IPS-15b (cell line): ENCODE measurements around the gene TCN2.

ENCODE experiments used
- H3K27me3 ChIP-seq: one replicate; pipeline ENCODE4 v1.6.1; 2013; ENCODE audit warnings: low read length; ENCODE audit not compliant: control insufficient read depth, insufficient read depth
- H3K36me3 ChIP-seq: one replicate; pipeline ENCODE4 v1.6.1; 2013; ENCODE audit warnings: low read length; ENCODE audit not compliant: control insufficient read depth, insufficient read depth
- H3K4me1 ChIP-seq: one replicate; pipeline ENCODE4 v1.6.1; 2013; ENCODE audit warnings: mild to moderate bottlenecking, low read length; ENCODE audit not compliant: control insufficient read depth, insufficient read depth
- H3K4me3 ChIP-seq: one replicate; pipeline ENCODE4 v1.5.1; 2013; ENCODE audit warnings: low read depth, low read length
- H3K9ac ChIP-seq: one replicate; pipeline ENCODE4 v1.6.1; 2013; ENCODE audit warnings: low read depth, mild to moderate bottlenecking, low read length
- H3K9me3 ChIP-seq: one replicate; pipeline ENCODE4 v1.6.1; 2013; ENCODE audit warnings: mild to moderate bottlenecking, low read length; ENCODE audit not compliant: control insufficient read depth, insufficient read depth

Gene TCN2

GRCh38 chr22:30568137-30568805, 38.7 kb upstream of the TCN2 start:
- no peaks in the 10 kb centered on the region for H3K4me1 ChIP-seq
- H3K9me3 ChIP-seq = no peaks in the 10 kb centered on the region
- no peak overlapping the region for H3K4me3 ChIP-seq
- no peaks in the 10 kb centered on the region for H3K36me3 ChIP-seq
- H3K9ac ChIP-seq = no peak overlapping the region
- H3K27me3 ChIP-seq = no peaks in the 10 kb centered on the region

- H3K9ac ChIP-seq = no peak overlapping the region
- H3K27me3 ChIP-seq = no peaks in the 10 kb centered on the region
- H3K4me1 ChIP-seq = no peaks in the 10 kb centered on the region
- no peaks in the 10 kb centered on the region for H3K36me3 ChIP-seq
- H3K9me3 ChIP-seq = no peaks in the 10 kb centered on the region
- H3K4me3 ChIP-seq = no peak overlapping the region
Observed at GRCh38 chr22:30569674-30570202, 37.2 kb upstream of the TCN2 start.

GRCh38 chr22:30572210-30572609, 34.8 kb upstream of the TCN2 start:
- Histone ChIP-seq H3K4me1 (peaks cover 2% of the 10 kb centered on the region), H3K27me3 (no peaks in the 10 kb centered on the region), H3K9me3 (no peaks in the 10 kb centered on the region), H3K36me3 (peaks cover 15% of the 10 kb centered on the region), H3K9ac (no peak overlapping the region), H3K4me3 (no peak overlapping the region)

- no peak overlapping the region for H3K9ac ChIP-seq
- no peak overlapping the region for H3K4me3 ChIP-seq
- H3K27me3 ChIP-seq = no peaks in the 10 kb centered on the region
- no peaks in the 10 kb centered on the region for H3K9me3 ChIP-seq
- H3K36me3 ChIP-seq = peaks cover 19% of the 10 kb centered on the region
- peaks cover 2% of the 10 kb centered on the region for H3K4me1 ChIP-seq
Observed at GRCh38 chr22:30572840-30573593, 34.0 kb upstream of the TCN2 start.

DNA sequence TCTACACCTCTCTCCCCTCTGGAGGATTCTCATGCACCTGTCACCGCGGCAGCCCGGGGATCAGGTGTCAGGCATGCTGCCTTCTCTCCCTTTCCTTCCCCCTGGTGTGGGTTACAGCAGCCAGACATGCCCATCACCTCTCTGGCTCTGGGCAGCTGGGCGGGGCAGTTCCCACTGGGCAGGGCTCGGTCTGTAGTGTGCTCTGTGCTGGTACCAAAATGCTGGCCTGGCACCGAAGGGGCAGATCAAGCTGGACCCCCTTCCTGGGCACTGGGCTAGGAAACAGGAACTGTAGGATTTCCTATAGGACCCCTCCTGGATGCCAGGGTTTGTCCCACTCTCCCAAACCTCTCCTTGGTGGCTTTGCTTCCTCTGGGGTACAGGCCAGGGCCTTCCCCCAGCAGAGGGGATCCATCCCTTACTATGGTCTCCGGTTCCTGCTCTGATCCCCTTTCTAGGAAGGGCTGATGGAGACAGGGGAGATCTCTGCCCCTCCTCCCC, 33.3 kb upstream of the TCN2 start:
- H3K9ac ChIP-seq = no peak overlapping the region
- peak overlapping the region; percentile 60 for H3K4me3 ChIP-seq

GRCh38 chr22:30574095-30574981, 32.6 kb upstream of the TCN2 start, which contains the start of gene GAL3ST1:
GAL3ST1 (minus strand) TSS chr22:30574665; CDS start chr22:30557392, 17,273 bp downstream.
- no peaks in the 10 kb centered on the region for H3K9me3 ChIP-seq
- peaks cover 2% of the 10 kb centered on the region for H3K4me1 ChIP-seq
- H3K4me3 ChIP-seq = peak within 1 kb of the TSS; percentile 60
- peaks cover 32% of the 10 kb centered on the region for H3K36me3 ChIP-seq
- no peaks in the 10 kb centered on the region for H3K27me3 ChIP-seq
- H3K9ac ChIP-seq = no peak within 1 kb of the TSS

More for the DNA sequence above, 33.3 kb upstream of the TCN2 start:
- peaks cover 25% of the 10 kb centered on the region for H3K36me3 ChIP-seq
- H3K27me3 ChIP-seq = no peaks in the 10 kb centered on the region
- peaks cover 2% of the 10 kb centered on the region for H3K4me1 ChIP-seq
- H3K9me3 ChIP-seq = no peaks in the 10 kb centered on the region

DNA sequence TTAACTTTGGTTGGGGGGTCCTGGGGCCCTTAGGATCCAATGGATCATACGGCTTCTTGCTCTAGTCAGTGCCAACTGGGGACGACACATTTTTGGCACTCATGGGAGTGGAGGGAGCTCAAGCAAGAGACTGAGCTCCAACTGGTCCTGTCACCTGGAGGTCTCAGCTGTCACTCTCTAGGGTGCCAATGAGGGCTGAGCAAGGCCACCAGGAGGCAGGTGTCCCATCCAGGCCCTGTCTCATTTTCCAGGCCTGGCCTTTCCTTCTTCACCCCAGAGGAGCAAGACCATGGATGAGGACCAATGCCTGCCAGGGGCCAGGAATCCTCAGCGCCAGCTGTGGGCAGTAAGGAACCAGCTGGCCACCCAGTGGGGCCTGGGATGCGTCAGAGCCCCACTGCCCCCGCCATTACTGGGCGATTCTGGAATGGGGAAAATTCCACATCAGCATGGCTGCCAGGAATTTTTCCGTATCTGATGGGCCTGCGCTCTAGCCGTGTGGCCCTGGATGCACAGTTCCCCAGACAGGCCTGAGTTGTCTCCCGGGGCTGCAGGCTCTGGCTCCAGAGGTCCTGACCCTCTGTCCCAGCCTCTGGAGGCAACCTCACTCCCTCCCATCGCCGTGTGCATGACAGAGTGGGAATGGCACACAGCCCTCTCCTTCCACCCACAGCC, 31.8 kb upstream of the TCN2 start:
- Histone ChIP-seq H3K4me1 (peaks cover 2% of the 10 kb centered on the region), H3K4me3 (peak overlapping the region; percentile 52), H3K9ac (no peak overlapping the region), H3K9me3 (no peaks in the 10 kb centered on the region), H3K36me3 (peaks cover 40% of the 10 kb centered on the region), H3K27me3 (no peaks in the 10 kb centered on the region)

- no peaks in the 10 kb centered on the region for H3K27me3 ChIP-seq
- no peak overlapping the region for H3K9ac ChIP-seq
- H3K4me1 ChIP-seq = peaks cover 2% of the 10 kb centered on the region
- H3K4me3 ChIP-seq = no peak overlapping the region
- H3K9me3 ChIP-seq = no peaks in the 10 kb centered on the region
- H3K36me3 ChIP-seq = peaks cover 47% of the 10 kb centered on the region
Observed at GRCh38 chr22:30575859-30576258, 31.1 kb upstream of the TCN2 start.

GRCh38 chr22:30578481-30578880, 28.5 kb upstream of the TCN2 start:
- H3K27me3 ChIP-seq = no peaks in the 10 kb centered on the region
- H3K36me3 ChIP-seq = peaks cover 73% of the 10 kb centered on the region
- no peak overlapping the region for H3K4me3 ChIP-seq
- H3K9me3 ChIP-seq = no peaks in the 10 kb centered on the region
- no peak overlapping the region for H3K9ac ChIP-seq
- peaks cover 2% of the 10 kb centered on the region for H3K4me1 ChIP-seq

DNA sequence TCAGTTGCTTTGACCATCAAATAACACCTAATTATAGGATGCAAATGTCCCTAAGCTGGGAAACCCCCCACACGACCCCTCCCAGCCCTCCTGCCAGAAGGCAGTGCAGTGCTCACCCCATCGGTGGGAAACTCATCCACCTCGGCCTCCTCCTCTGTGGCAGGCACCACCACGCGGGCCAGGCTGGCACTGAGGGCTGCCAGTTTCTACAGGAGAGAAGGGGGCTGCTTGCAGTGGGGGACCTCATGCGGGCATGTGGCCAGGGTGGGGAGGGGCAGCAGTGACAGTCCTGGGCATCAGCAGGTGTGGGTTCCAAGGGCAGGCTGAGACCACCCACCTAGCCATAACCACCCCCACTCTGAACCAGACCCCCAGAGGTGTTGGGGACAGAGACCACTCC, 26.1 kb upstream of the TCN2 start:
- Histone ChIP-seq H3K4me3 (no peak overlapping the region), H3K27me3 (no peaks in the 10 kb centered on the region), H3K9ac (no peak overlapping the region), H3K9me3 (no peaks in the 10 kb centered on the region), H3K36me3 (peaks cover 89% of the 10 kb centered on the region), H3K4me1 (no peaks in the 10 kb centered on the region)

- Histone ChIP-seq H3K4me1 (no peaks in the 10 kb centered on the region), H3K27me3 (no peaks in the 10 kb centered on the region), H3K4me3 (no peak overlapping the region), H3K9ac (no peak overlapping the region), H3K9me3 (no peaks in the 10 kb centered on the region), H3K36me3 (peaks cover 91% of the 10 kb centered on the region)
Observed at GRCh38 chr22:30582051-30582450, 24.9 kb upstream of the TCN2 start.
